ENCODE measurements around the gene GLT1D1. TPM values are rescaled to one million over a fixed set of nuclear protein-coding genes. Genes with fewer than 3 reads are reported as not detected.
A peak's percentile ranks its signal among the peaks of the same experiment; 100 is the strongest.

GLT1D1 gene
- total RNA-seq, 1 experiment from 2014 or later: not detected

GRCh38 chr12:128818065-128819022, 34.9 kb upstream of the GLT1D1 start:
- intact Hi-C loops (cut with micrococcal nuclease): no loop called here
- DNase-seq (peak; percentile 33), ATAC-seq (peak; percentile 19)
- no peaks in the 10 kb centered on the region for H3K9me3 ChIP-seq (ENCODE audit: low read length)
- no peak overlapping the region for H3K4me3 ChIP-seq (ENCODE audit: low read length)
- TF ChIP-seq EZH2phosphoT487 (IDR thresholded peaks at IDR 0.05; ENCODE audit: borderline replicate concordance, low read length) (no peak), EZH2 (IDR thresholded peaks at IDR 0.05; ENCODE audit: low read length, unreplicated experiment) (no peak), CTCF (conservative IDR thresholded peaks at IDR 0.05; ENCODE audit: low read depth, low read length) (no peak)
- no peaks in the 10 kb centered on the region for H3K9me2 ChIP-seq (replicated peaks; ENCODE audit: low read length)
- H3K27me3 ChIP-seq (ENCODE audit: low read length): no peaks in the 10 kb centered on the region
- no peak overlapping the region for H3K9ac ChIP-seq (ENCODE audit: low read length)
- no peak overlapping the region for H2AFZ ChIP-seq (ENCODE audit: low read length)
- POLR2A ChIA-PET (ENCODE audit: unreplicated experiment): no interaction called here
- 0 out of 2 replicates have a peak, but pooled peaks cover 5% of the 10 kb centered on the region for H3K4me1 ChIP-seq (ENCODE audit: insufficient read depth, low read length)
- peaks cover 100% of the 10 kb centered on the region for H3K79me2 ChIP-seq (ENCODE audit: low read length)
- no peak overlapping the region for H3K4me2 ChIP-seq (ENCODE audit: low read length)
- H3K36me3 ChIP-seq (ENCODE audit: low read depth, low read length): peaks cover 28% of the 10 kb centered on the region
- no peaks in the 10 kb centered on the region for H3F3A ChIP-seq (ENCODE audit: low read length, unreplicated experiment)
- no peak overlapping the region for H3K27ac ChIP-seq (ENCODE audit: low read length)
- CTCF ChIA-PET: no interaction called here
- no TSS peak for BruUV-seq (replicated peaks)
- peaks cover 31% of the 10 kb centered on the region for H4K20me1 ChIP-seq (ENCODE audit: low read length)

- H3K9me2 ChIP-seq (replicated peaks; ENCODE audit: low read length): no peaks in the 10 kb centered on the region
- DNase-seq: no peak
- H3K27ac ChIP-seq (ENCODE audit: low read length): no peak overlapping the region
- ChIA-PET POLR2A (ENCODE audit: unreplicated experiment) (no interaction called here), CTCF (no interaction called here)
- no peak overlapping the region for H2AFZ ChIP-seq (ENCODE audit: low read length)
- no peaks in the 10 kb centered on the region for H3K27me3 ChIP-seq (ENCODE audit: low read length)
- H3K9ac ChIP-seq (ENCODE audit: low read length): no peak overlapping the region
- intact Hi-C loops (cut with micrococcal nuclease): no loop called here
- no TSS peak for BruUV-seq (replicated peaks)
- H3K79me2 ChIP-seq (ENCODE audit: low read length): peaks cover 89% of the 10 kb centered on the region
- no peak overlapping the region for H3K4me3 ChIP-seq (ENCODE audit: low read length)
- TF ChIP-seq CTCF (conservative IDR thresholded peaks at IDR 0.05; ENCODE audit: low read depth, low read length) (no peak), EZH2phosphoT487 (IDR thresholded peaks at IDR 0.05; ENCODE audit: borderline replicate concordance, low read length) (no peak), EZH2 (IDR thresholded peaks at IDR 0.05; ENCODE audit: low read length, unreplicated experiment) (no peak)
- H3K4me1 ChIP-seq (ENCODE audit: insufficient read depth, low read length): peaks cover 8% of the 10 kb centered on the region
- H3K36me3 ChIP-seq (ENCODE audit: low read depth, low read length): peaks cover 17% of the 10 kb centered on the region
- no peaks in the 10 kb centered on the region for H3F3A ChIP-seq (ENCODE audit: low read length, unreplicated experiment)
- H3K9me3 ChIP-seq (ENCODE audit: low read length): no peaks in the 10 kb centered on the region
- peaks cover 27% of the 10 kb centered on the region for H4K20me1 ChIP-seq (ENCODE audit: low read length)
- no peak for ATAC-seq
- H3K4me2 ChIP-seq (ENCODE audit: low read length): no peak overlapping the region
Measured at GRCh38 chr12:128819293-128820144, 33.8 kb upstream of the GLT1D1 start.

Measured in PC-3 (cell line).